GM06990 (cell line): ENCODE results near the gene PRKCE.
"Not testable (repeated sequence)": the region's sequence is repeated elsewhere in the genome, so short reads cannot be mapped to it uniquely, and the experiment has no call there.

Experiments
- DNase-seq: peaks from one replicate; pipeline ENCODE4 v3.0.0-alpha.2; 2011; ENCODE audit not compliant: insufficient read length; ENCODE audit errors: extremely low read depth
- H3K27me3 ChIP-seq: replicated peaks from 2 replicates; pipeline ENCODE4 v1.6.0; 2011; ENCODE audit warnings: low read length; ENCODE audit not compliant: control insufficient read depth, insufficient read depth
- H3K36me3 ChIP-seq: 2 replicates; pipeline ENCODE4 v1.5.1; 2011; ENCODE audit warnings: low read length; ENCODE audit not compliant: control insufficient read depth, insufficient read depth
- H3K4me3 ChIP-seq: replicated peaks from 2 replicates; pipeline ENCODE4 v1.5.1; 2011; ENCODE audit warnings: low read depth, mild to moderate bottlenecking, control low read depth, low read length
- TF ChIP-seq, protein P1 (sequence below): IDR thresholded peaks from 2 replicates; pipeline ENCODE4 v1.5.1; 2011; ENCODE audit warnings: low read length, control low read depth, mild to moderate bottlenecking, inconsistent platforms; ENCODE audit not compliant: insufficient read depth, poor library complexity, severe bottlenecking

PRKCE gene

DNA sequence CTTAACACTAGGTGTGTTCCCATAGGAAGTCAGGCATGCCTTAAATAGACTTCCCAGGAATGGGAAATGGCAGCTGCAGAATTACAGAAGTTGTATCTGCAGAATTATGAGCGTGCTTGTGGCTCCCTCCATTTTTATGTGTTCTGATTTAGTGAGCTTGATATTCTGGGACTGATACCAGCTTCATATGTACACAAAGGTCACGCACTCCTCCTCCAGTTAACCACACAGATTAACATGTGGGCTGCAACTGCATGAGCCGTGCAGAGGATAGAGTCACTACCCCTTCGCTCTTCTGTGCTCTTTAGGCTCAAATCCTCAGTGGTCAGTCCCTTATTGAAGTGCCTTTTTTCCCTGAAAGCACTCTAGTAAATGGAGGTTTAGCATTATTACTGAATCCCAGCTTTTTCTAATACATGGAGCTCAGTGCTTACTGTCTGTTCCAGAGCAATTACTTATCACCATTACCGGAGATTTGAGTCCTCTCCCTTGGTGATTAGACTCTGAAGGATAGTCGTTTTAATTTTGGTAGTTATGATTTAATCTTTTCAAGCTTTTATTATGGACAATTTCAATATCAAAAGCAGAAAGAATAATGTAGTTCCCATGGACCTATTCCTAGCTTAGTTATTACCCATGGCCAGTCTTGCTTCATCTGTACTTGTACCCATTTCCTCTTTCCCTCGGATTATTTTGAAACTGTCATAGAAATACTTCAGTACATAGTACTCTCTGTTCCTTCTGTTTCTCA is 238.3 kb downstream of the PRKCE start:
- no peak for DNase-seq
- no peaks in the 10 kb centered on the region for H3K36me3 ChIP-seq
- no peak overlapping the region for H3K4me3 ChIP-seq
- TF ChIP-seq, protein P1, sequence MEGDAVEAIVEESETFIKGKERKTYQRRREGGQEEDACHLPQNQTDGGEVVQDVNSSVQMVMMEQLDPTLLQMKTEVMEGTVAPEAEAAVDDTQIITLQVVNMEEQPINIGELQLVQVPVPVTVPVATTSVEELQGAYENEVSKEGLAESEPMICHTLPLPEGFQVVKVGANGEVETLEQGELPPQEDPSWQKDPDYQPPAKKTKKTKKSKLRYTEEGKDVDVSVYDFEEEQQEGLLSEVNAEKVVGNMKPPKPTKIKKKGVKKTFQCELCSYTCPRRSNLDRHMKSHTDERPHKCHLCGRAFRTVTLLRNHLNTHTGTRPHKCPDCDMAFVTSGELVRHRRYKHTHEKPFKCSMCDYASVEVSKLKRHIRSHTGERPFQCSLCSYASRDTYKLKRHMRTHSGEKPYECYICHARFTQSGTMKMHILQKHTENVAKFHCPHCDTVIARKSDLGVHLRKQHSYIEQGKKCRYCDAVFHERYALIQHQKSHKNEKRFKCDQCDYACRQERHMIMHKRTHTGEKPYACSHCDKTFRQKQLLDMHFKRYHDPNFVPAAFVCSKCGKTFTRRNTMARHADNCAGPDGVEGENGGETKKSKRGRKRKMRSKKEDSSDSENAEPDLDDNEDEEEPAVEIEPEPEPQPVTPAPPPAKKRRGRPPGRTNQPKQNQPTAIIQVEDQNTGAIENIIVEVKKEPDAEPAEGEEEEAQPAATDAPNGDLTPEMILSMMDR, result no peak
- H3K27me3 ChIP-seq, result no peaks in the 10 kb centered on the region

DNA sequence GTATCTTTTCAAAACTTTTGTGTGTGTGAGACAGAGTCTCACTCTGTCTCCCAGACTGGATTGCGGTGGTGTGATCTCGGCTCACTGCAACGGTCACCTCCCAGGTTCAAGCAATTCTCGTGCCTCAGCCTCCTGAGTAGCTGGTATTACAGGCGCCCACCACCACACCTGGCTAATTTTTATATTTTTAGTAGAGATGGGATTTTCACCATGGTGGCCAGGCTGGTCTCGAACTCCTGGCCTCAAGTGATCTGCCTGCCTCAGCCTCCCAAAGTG is 238.8 kb downstream of the PRKCE start:
- DNase-seq, H3K4me3 ChIP-seq, H3K36me3 ChIP-seq, H3K27me3 ChIP-seq: not testable (repeated sequence)

- TF ChIP-seq, protein P1, result no peak
- no peaks in the 10 kb centered on the region for H3K36me3 ChIP-seq
- no peak for DNase-seq
- no peaks in the 10 kb centered on the region for H3K27me3 ChIP-seq
- no peak overlapping the region for H3K4me3 ChIP-seq
Measured at GRCh38 chr2:45890819-45891218, 239.3 kb downstream of the PRKCE start.

DNA sequence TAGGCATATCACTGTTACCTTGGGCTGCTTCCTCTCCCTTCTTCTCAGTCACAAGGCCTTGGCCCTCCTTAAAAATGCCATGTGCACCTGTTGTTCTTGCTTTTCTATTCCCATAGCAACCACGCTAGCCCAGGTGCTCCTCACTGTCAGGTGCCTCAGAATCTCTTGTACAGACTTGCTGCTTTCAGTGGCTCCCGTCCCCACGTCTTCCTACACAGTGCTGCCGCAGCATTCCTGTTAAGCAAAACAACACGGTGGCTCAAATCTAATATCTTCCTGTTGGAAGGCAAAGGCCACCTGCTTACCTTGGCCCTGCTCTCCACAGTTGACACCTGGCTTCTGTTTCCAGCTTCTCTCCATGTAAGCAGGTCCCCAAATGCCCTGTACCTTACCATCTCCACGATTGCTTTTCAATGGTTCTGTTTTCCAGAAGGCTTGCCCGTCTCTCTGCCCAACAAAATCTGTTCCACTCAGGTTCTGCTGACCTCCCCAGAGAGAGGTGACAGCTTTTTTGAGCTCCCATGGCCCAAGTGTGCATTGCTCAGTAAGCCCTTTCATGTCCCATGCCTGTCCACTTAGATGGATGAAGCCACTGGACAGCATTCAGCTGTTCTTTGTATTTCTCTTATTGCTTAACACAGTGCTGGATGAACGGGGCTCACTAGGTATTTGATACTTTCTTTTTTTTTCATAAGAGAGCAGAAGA is 240.4 kb downstream of the PRKCE start:
- Histone ChIP-seq H3K36me3 (no peaks in the 10 kb centered on the region), H3K4me3 (no peak overlapping the region), H3K27me3 (no peaks in the 10 kb centered on the region)
- TF ChIP-seq, protein P1, result no peak
- no peak for DNase-seq

DNA sequence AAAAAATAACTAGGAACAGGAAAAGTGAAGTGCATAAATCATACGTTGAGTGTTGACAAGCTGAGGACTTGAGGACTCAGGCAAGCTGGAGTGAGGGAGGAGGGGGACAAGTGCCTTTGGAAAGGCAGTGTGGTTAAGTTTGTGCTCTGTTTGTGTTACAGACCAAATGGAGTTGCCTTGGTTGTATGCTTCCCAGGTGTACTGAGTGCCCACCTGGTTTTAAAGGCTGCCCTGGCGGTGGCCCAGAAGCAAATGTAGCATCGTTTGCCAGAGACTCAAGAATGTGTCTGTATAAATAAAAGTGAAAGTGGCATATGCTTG is 240.9 kb downstream of the PRKCE start:
- no peak overlapping the region for H3K4me3 ChIP-seq
- no peaks in the 10 kb centered on the region for H3K36me3 ChIP-seq
- TF ChIP-seq, protein P1, result no peak
- no peak for DNase-seq
- no peaks in the 10 kb centered on the region for H3K27me3 ChIP-seq

DNA sequence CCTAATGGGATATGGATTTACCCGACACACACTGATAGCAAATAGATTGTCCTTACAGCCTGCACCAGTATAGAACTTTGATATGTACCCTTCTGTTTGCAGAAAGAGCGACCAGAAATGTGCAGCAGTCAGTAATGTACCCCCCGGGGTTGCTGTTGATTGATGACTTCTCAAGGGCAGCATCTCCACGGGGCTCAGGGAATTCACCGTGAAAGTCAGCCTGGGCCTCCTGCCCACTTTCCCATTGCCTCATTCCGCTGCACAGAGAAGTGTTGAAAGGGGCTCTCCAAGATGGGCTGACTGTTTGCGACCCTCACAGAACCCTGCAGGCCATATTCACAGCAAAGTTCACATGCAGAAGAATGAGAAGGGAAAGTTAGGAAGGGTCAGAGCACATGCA is 241.3 kb downstream of the PRKCE start:
- Histone ChIP-seq H3K36me3 (no peaks in the 10 kb centered on the region), H3K27me3 (no peaks in the 10 kb centered on the region), H3K4me3 (no peak overlapping the region)
- TF ChIP-seq, protein P1, result no peak
- DNase-seq, result no peak
